K562 (cell line): ENCODE measurements around the gene CSF2RB. TPM values are rescaled to one million over a fixed set of nuclear protein-coding genes. Genes with fewer than 3 reads are reported as not detected.

Experiments
- ATAC-seq: fragments of 200-7000 bp; cut with Tn5 transposase; 3 replicates; pipeline ENCODE4 v1.9.1; 2020; ENCODE audit warnings: moderate library complexity
- BruUV-seq: library from RNA; stranded (reverse); fragments of 400-500 nt; replicated peaks from 2 replicates; lab custom pipeline; 2021; lab: Mats Ljungman, UMichigan
- CTCF ChIA-PET: fragments of 300-600 bp; formaldehyde crosslinking; extraction: SDS; loops from one replicate; lab custom pipeline; 2021; ENCODE audit warnings: low intra/inter-chr PET ratio; lab: Yijun Ruan, JAX
- POLR2A ChIA-PET: fragments of 300-600, 350-650 bp; sonication (Branson Sonifier 250); formaldehyde crosslinking; extraction: SDS; loops from one replicate; lab custom pipeline; 2021; ENCODE audit warnings: antibody characterized with exemption, inconsistent platforms; lab: Yijun Ruan, JAX
- DNase-seq, 4 experiments: peaks; one replicate each; pipeline versions ENCODE4 v3.0.0 to v3.0.0-alpha.2; 2011 to 2018; ENCODE audit warnings: low spot score in 3 of 4, mixed read lengths in 3 of 4; ENCODE audit errors: extremely low read depth in 1 of 4
- FAIRE-seq: peaks from 2 replicates; lab custom pipeline; 2011; peaks lifted over from hg19 to GRCh38; lab: Jason Lieb, UNC
- H2AFZ ChIP-seq: 2 replicates; pipeline ENCODE4 v1.6.0; 2011; ENCODE audit warnings: low read depth, low read length, control low read depth, inconsistent platforms
- H3K27ac ChIP-seq: fragments of 200-600 bp; 3 replicates; pipeline ENCODE4 v1.8.0; 2011; ENCODE audit warnings: low read depth, mild to moderate bottlenecking, control low read depth, inconsistent platforms, low read length, moderate library complexity, mixed read lengths; ENCODE audit errors: extremely low read depth
- H3K27me3 ChIP-seq, 2 experiments: fragments of 300-600 bp in 1 of 2; 2 replicates in 1 of 2; 3 replicates in 1 of 2; pipeline versions ENCODE4 v1.6.0 to v1.8.0; 2011; ENCODE audit warnings: inconsistent platforms in 2 of 2, low read length in 2 of 2, mild to moderate bottlenecking in 1 of 2, mixed read lengths in 1 of 2, moderate library complexity in 1 of 2; ENCODE audit not compliant: control insufficient read depth in 2 of 2, insufficient read depth in 2 of 2
- H3K36me3 ChIP-seq: fragments of 300-600 bp; 3 replicates; pipeline ENCODE4 v1.8.0; 2011; ENCODE audit warnings: mild to moderate bottlenecking, low read length, inconsistent platforms; ENCODE audit not compliant: control insufficient read depth, insufficient read depth
- H3K4me1 ChIP-seq, 2 experiments: fragments of 200-600 bp in 1 of 2; replicated peaks in 1 of 2; 2 replicates in 1 of 2; 3 replicates in 1 of 2; pipeline versions ENCODE4 v1.5.1 to v1.8.0; 2011; ENCODE audit warnings: inconsistent platforms in 2 of 2, low read length in 2 of 2, mild to moderate bottlenecking in 1 of 2, mixed read lengths in 1 of 2, moderate library complexity in 1 of 2; ENCODE audit not compliant: control insufficient read depth in 2 of 2, insufficient read depth in 2 of 2
- H3K4me2 ChIP-seq: 2 replicates; pipeline ENCODE4 v1.6.1; 2011; ENCODE audit warnings: low read length, control low read depth, inconsistent platforms, mixed read lengths; ENCODE audit not compliant: insufficient read depth
- H3K4me3 ChIP-seq: fragments of 200-600 bp; sonication (generic), shearing (Covaris generic); 2 replicates; pipeline ENCODE4 v1.5.1; 2016; ENCODE audit warnings: control low read depth, inconsistent platforms
- H3K79me2 ChIP-seq: fragments of 200-600 bp; 3 replicates; pipeline ENCODE4 v1.8.0; 2011; ENCODE audit warnings: low read length, inconsistent platforms; ENCODE audit not compliant: control insufficient read depth, insufficient read depth
- H3K9ac ChIP-seq, 2 experiments: 2 replicates each; pipeline versions ENCODE4 v1.6.0 to v1.6.1; 2011; ENCODE audit warnings: low read depth in 2 of 2, low read length in 2 of 2, control low read depth in 1 of 2, inconsistent platforms in 1 of 2, mild to moderate bottlenecking in 1 of 2, mixed read lengths in 1 of 2; ENCODE audit not compliant: insufficient read depth in 1 of 2
- H3K9me1 ChIP-seq: one replicate; pipeline ENCODE4 v1.6.0; 2011; ENCODE audit warnings: inconsistent platforms, mild to moderate bottlenecking, low read length, moderate library complexity; ENCODE audit not compliant: control insufficient read depth, insufficient read depth
- H3K9me3 ChIP-seq: replicated peaks from 2 replicates; pipeline ENCODE4 v1.5.1; 2011; ENCODE audit warnings: low read depth, low read length, inconsistent platforms; ENCODE audit not compliant: control insufficient read depth, insufficient read depth
- H4K20me1 ChIP-seq: replicated peaks from 2 replicates; pipeline ENCODE4 v1.6.1; 2011; ENCODE audit warnings: low read length, inconsistent platforms, mixed read lengths; ENCODE audit not compliant: control insufficient read depth, insufficient read depth
- ARID3A ChIP-seq: IDR thresholded peaks from 2 replicates; pipeline ENCODE4 v1.6.1; 2012; ENCODE audit warnings: low read depth, low read length, improper control_type of control experiment, borderline replicate concordance
- BRCA1 ChIP-seq, 2 experiments: fragments of 450-650 bp in 1 of 2; sonication (generic) in 1 of 2; formaldehyde crosslinking in 1 of 2; IDR thresholded peaks; 2 replicates each; pipeline versions ENCODE4 v1.5.0 to v1.6.1; 2017 to 2020; ENCODE audit warnings: mild to moderate bottlenecking in 1 of 2, missing genetic modification reagents in 1 of 2
- ETV6 ChIP-seq, 3 experiments: fragments of 150-350 bp in 1 of 3; sonication (generic) in 1 of 3; formaldehyde crosslinking in 1 of 3; IDR thresholded peaks; 2 replicates each; pipeline versions ENCODE4 v1.6.1 to v1.8.0; 2014 to 2022; ENCODE audit warnings: borderline replicate concordance in 2 of 3, low read depth in 2 of 3, antibody characterized with exemption in 1 of 3, low read length in 1 of 3, mild to moderate bottlenecking in 1 of 3, missing genetic modification reagents in 1 of 3
- ILK ChIP-seq: fragments of 450-650 bp; IDR thresholded peaks from 2 replicates; pipeline ENCODE4 v1.6.1; 2016; ENCODE audit warnings: missing genetic modification characterization, low read depth, mild to moderate bottlenecking, missing compliant biosample characterization, moderate library complexity, borderline replicate concordance
- MTA3 ChIP-seq: fragments of 450-650 bp; formaldehyde crosslinking; IDR thresholded peaks from 2 replicates; pipeline ENCODE4 v1.6.1; 2017; ENCODE audit warnings: mild to moderate bottlenecking, borderline replicate concordance
- NFIC ChIP-seq: fragments of 450-650 bp; IDR thresholded peaks from 2 replicates; pipeline ENCODE4 v1.6.1; 2017; ENCODE audit warnings: mild to moderate bottlenecking, inconsistent platforms
- NR2F6 ChIP-seq: fragments of 450-650 bp; formaldehyde crosslinking; IDR thresholded peaks from 2 replicates; pipeline ENCODE4 v1.4.0; 2020; ENCODE audit warnings: mild to moderate bottlenecking
- POLR3A ChIP-seq: IDR thresholded peaks from 2 replicates; pipeline ENCODE4 v1.6.1; 2011; ENCODE audit warnings: borderline replicate concordance, mild to moderate bottlenecking, moderate library complexity; ENCODE audit not compliant: insufficient read length, insufficient read depth; ENCODE audit errors: extremely low read depth
- TBL1XR1 ChIP-seq, 2 experiments: IDR thresholded peaks; 2 replicates each; pipeline ENCODE4 v1.6.1; 2012; ENCODE audit warnings: improper control_type of control experiment in 2 of 2, low read length in 2 of 2, mild to moderate bottlenecking in 1 of 2
- ZC3H4 ChIP-seq: sonication (generic); formaldehyde crosslinking; IDR thresholded peaks from 2 replicates; pipeline ENCODE4 v1.9.0; 2021; ENCODE audit warnings: missing genetic modification reagents, borderline replicate concordance
- WGBS: fragments of 100-300 bp; shearing (Covaris generic); methylation state at CpG from one replicate; pipeline ENCODE4 v1.1.6; 2016; ENCODE audit warnings: low coverage, mixed read lengths; ENCODE audit not compliant: insufficient coverage; ENCODE audit errors: missing lambda C conversion rate; 5-methylcytosine and 5-hydroxymethylcytosine counted together
- in situ Hi-C: fragments of 300-500 bp; cut with MboI; formaldehyde crosslinking; loops from 4 replicates; pipeline ENCODE4 v1.15.0; 2018; ENCODE audit warnings: inconsistent platforms, mixed read lengths
- intact Hi-C: fragments of 100-400 bp; cut with micrococcal nuclease; formaldehyde crosslinking; loops from 2 replicates; pipeline ENCODE4 v1.14.2; 2022
- polyA plus RNA-seq, 8 experiments: library from polyadenylated mRNA; depleted of rRNA in 4 of 8; stranded (reverse) in 5 of 8; unstranded in 3 of 8; fragments of >200 nt; fragmentation: Nextera tagmentation in 2 of 8; fragmentation: Illumina TruSeq in 1 of 8; extraction: Ambion mirVana in 2 of 8; extraction: Trizol in 1 of 8; gene quantifications; 2 replicates each; pipeline versions ENCODE4 v1.2.1 to v1.2.3, GENCODE V29; 2011 to 2014; ENCODE audit warnings: inconsistent platforms in 1 of 8, missing spikeins in 1 of 8
- total RNA-seq, 7 experiments: library from RNA; depleted of rRNA in 6 of 7; stranded (reverse); fragments of >200 nt in 6 of 7; fragmentation: Illumina TruSeq in 2 of 7; extraction: Trizol in 2 of 7; gene quantifications; 2 replicates each; pipeline versions ENCODE4 v1.2.1 to v1.2.3, GENCODE V29; 2011 to 2021; ENCODE audit warnings: low replicate concordance in 1 of 7
- TF ChIP-seq, protein P1 (sequence below): sonication (generic); formaldehyde crosslinking; IDR thresholded peaks from 2 replicates; pipeline ENCODE4 v1.8.0; 2022; ENCODE audit warnings: missing genetic modification reagents, mild to moderate bottlenecking, moderate library complexity, borderline replicate concordance

The CSF2RB gene
- total and polyA plus RNA-seq, 9 of the 15 experiments (the other 6 are each of a cell fraction or from before 2014, with no cell fraction given) = 0.04 to 1.0 (median 0.36) TPM

DNA sequence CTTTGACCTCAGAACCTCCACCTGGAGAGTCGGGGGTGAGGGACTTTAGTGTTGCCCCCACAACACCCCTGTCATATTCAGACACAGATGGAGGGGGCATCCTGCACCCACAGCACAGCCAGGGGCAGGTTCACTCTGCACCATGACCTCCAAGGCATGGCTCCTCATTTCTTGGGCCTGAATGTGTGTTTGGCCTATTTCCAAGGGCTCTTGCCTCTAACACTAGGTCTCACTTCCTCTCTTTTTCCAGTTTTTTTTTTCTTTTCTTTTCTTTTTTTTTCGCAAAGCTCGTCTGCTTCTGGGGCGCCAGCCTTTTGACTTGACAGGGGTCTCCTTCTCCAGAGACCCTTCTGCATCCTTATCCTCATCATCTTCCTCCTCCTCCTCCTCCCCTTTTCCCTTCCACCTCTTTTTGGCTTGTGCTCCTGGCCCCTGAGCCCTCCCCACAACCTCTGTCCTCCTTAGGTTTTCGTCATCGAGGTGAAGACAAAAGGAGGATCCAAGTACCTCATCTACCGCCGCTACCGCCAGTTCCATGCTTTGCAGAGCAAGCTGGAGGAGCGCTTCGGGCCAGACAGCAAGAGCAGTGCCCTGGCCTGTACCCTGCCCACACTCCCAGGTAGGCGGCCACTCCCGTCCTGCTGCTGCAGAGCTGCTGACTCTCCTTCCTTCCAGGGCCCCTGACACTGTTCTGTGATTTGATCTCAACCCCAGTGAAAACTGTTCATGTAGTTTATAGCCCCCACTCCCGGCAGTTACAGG is 48.8 kb upstream of the CSF2RB start:
- in situ Hi-C loops = loop anchor here (10.0 kb wide), 1 partner anchor 320 kb away; no protein-coding TSS in a partner anchor
- intact Hi-C loops = no loop called here

GRCh38 chr22:36865346-36865745 is 48.1 kb upstream of the CSF2RB start:
- POLR2A ChIA-PET = no interaction called here
- Histone ChIP-seq H3K4me1 (peaks cover 0 to 13% of the 10 kb centered on the region in 2 experiments; a peak in 2 of 5 replicates), H3K9me3 (no peaks in the 10 kb centered on the region), H3K79me2 (no peaks in the 10 kb centered on the region), H3K9me1 (no peaks in the 10 kb centered on the region), H3K27ac (no peak overlapping the region), H2AFZ (no peak overlapping the region), H3K36me3 (no peaks in the 10 kb centered on the region), H3K9ac (no peak overlapping the region), H4K20me1 (no peaks in the 10 kb centered on the region), H3K4me3 (no peak overlapping the region), H3K4me2 (no peak overlapping the region), H3K27me3 (peaks cover 0 to 10% of the 10 kb centered on the region in 2 experiments; a peak in 2 of 5 replicates)
- in situ Hi-C loops = loop anchor here (10.0 kb wide), 1 partner anchor 321 kb away; no protein-coding TSS in a partner anchor
- no TSS peak for BruUV-seq
- WGBS = 4% methylated on average over 7 of the region's 13 CpGs
- DNase-seq = no peak
- no peak for FAIRE-seq
- CTCF ChIA-PET = no interaction called here
- ATAC-seq = no peak
- intact Hi-C loops = no loop called here
- TF ChIP-seq POLR3A (no peak), ZC3H4 (CRISPR knock-in tag) (no peak), MTA3 (no peak), ARID3A (no peak), BRCA1 (IDR thresholded peaks at IDR 0.05) (no peak), BRCA1 (CRISPR knock-in tag; IDR thresholded peaks at IDR 0.05) (no peak), TBL1XR1 (IDR thresholded peaks at IDR 0.05; ENCODE audit: low read length in 2 of 2) (no peak), NR2F6 (CRISPR knock-in tag) (no peak)
- TF ChIP-seq, protein P1, sequence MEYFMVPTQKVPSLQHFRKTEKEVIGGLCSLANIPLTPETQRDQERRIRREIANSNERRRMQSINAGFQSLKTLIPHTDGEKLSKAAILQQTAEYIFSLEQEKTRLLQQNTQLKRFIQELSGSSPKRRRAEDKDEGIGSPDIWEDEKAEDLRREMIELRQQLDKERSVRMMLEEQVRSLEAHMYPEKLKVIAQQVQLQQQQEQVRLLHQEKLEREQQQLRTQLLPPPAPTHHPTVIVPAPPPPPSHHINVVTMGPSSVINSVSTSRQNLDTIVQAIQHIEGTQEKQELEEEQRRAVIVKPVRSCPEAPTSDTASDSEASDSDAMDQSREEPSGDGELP (CRISPR knock-in tag) = peak; percentile 35; the same call in 1 of the 2 replicates

More for the DNA sequence above, 48.8 kb upstream of the CSF2RB start:
- no peak overlapping the region for H3K9ac ChIP-seq
- no peak overlapping the region for H2AFZ ChIP-seq
- CTCF ChIA-PET = no interaction called here
- H3K4me1 ChIP-seq = peaks cover 0 to 13% of the 10 kb centered on the region in 2 experiments; a peak in 2 of 5 replicates
- FAIRE-seq (no peak), DNase-seq (no peak), ATAC-seq (no peak)
- no peak overlapping the region for H3K27ac ChIP-seq
- no peak overlapping the region for H3K4me3 ChIP-seq
- no peaks in the 10 kb centered on the region for H3K9me1 ChIP-seq
- peaks cover 0 to 5% of the 10 kb centered on the region in 2 experiments; a peak in 2 of 5 replicates for H3K27me3 ChIP-seq
- POLR2A ChIA-PET = no interaction called here
- WGBS = 5% methylated on average over 12 of the region's 14 CpGs
- no peak overlapping the region for H3K4me2 ChIP-seq
- BruUV-seq = no TSS peak
- no peaks in the 10 kb centered on the region for H3K79me2 ChIP-seq
- TF ChIP-seq ETV6 (IDR thresholded peaks at IDR 0.05; ENCODE audit: borderline replicate concordance in 1 of 2, low read depth in 2 of 2, low read length in 1 of 2) (no peak), ETV6 (CRISPR knock-in tag; IDR thresholded peaks at IDR 0.05; ENCODE audit: borderline replicate concordance) (no peak), ILK (tag) (no peak), NFIC (peak; percentile 11; the same call in 1 of the 2 replicates)
- H4K20me1 ChIP-seq = no peaks in the 10 kb centered on the region
- no peaks in the 10 kb centered on the region for H3K9me3 ChIP-seq
- no peaks in the 10 kb centered on the region for H3K36me3 ChIP-seq
